Trophoblast cell (in vitro differentiated cells and primary cell): ENCODE results near the gene CRABP2. TPM values are rescaled to one million over a fixed set of nuclear protein-coding genes. Genes with fewer than 3 reads are reported as not detected.

Experiments
- DNase-seq, 2 donors: peaks; one replicate each; pipeline ENCODE4 v3.0.0-alpha.2; 2016
- H2AFZ ChIP-seq: 2 replicates; pipeline ENCODE4 v1.6.1; 2013; ENCODE audit warnings: low read length, moderate library complexity, mild to moderate bottlenecking; ENCODE audit not compliant: insufficient read depth, poor library complexity
- H2AK5ac ChIP-seq: 2 replicates; pipeline ENCODE4 v1.6.1; 2013; ENCODE audit warnings: mild to moderate bottlenecking, low read length
- H2BK120ac ChIP-seq: 2 replicates; pipeline ENCODE4 v1.6.1; 2013; ENCODE audit warnings: low read length, mild to moderate bottlenecking, moderate library complexity; ENCODE audit not compliant: insufficient read depth, poor library complexity
- H2BK12ac ChIP-seq: 2 replicates; pipeline ENCODE4 v1.6.1; 2013; ENCODE audit warnings: mild to moderate bottlenecking, low read length, moderate library complexity
- H2BK5ac ChIP-seq: 2 replicates; pipeline ENCODE4 v1.6.1; 2013; ENCODE audit warnings: low read length, low read depth, moderate library complexity, mild to moderate bottlenecking; ENCODE audit not compliant: poor library complexity
- H3K14ac ChIP-seq: 2 replicates; pipeline ENCODE4 v1.6.1; 2013; ENCODE audit warnings: mild to moderate bottlenecking, low read length
- H3K18ac ChIP-seq: 2 replicates; pipeline ENCODE4 v1.6.1; 2013; ENCODE audit warnings: mild to moderate bottlenecking, low read length
- H3K23ac ChIP-seq: 2 replicates; pipeline ENCODE4 v1.6.1; 2013; ENCODE audit warnings: low read length
- H3K27ac ChIP-seq: 2 replicates; pipeline ENCODE4 v1.5.1; 2013; ENCODE audit warnings: low read depth, mild to moderate bottlenecking, inconsistent platforms, low read length, moderate library complexity
- H3K27me3 ChIP-seq: 2 replicates; pipeline ENCODE4 v1.6.1; 2013; ENCODE audit warnings: inconsistent platforms, mild to moderate bottlenecking, low read length, moderate library complexity; ENCODE audit not compliant: insufficient read depth
- H3K36me3 ChIP-seq, 2 experiments: 1 replicate in 1 of 2; 2 replicates in 1 of 2; pipeline ENCODE4 v1.6.1; 2013; ENCODE audit warnings: low read length in 2 of 2, mild to moderate bottlenecking in 2 of 2, moderate library complexity in 1 of 2; ENCODE audit not compliant: insufficient read depth in 2 of 2, control insufficient read depth in 1 of 2
- H3K4ac ChIP-seq: 2 replicates; pipeline ENCODE4 v1.6.1; 2013; ENCODE audit warnings: low read depth, mild to moderate bottlenecking, low read length, moderate library complexity
- H3K4me1 ChIP-seq, 2 experiments: 1 replicate in 1 of 2; 2 replicates in 1 of 2; pipeline ENCODE4 v1.6.1; 2013; ENCODE audit warnings: low read length in 2 of 2, mild to moderate bottlenecking in 2 of 2, moderate library complexity in 1 of 2; ENCODE audit not compliant: insufficient read depth in 2 of 2, control insufficient read depth in 1 of 2
- H3K4me2 ChIP-seq: 2 replicates; pipeline ENCODE4 v1.6.1; 2013; ENCODE audit warnings: inconsistent platforms, mild to moderate bottlenecking, low read length, moderate library complexity
- H3K4me3 ChIP-seq: 2 replicates; pipeline ENCODE4 v1.5.1; 2013; ENCODE audit warnings: mild to moderate bottlenecking, low read depth, low read length, inconsistent platforms
- H3K79me1 ChIP-seq: one replicate; pipeline ENCODE4 v1.6.1; 2013; ENCODE audit warnings: low read length
- H3K79me2 ChIP-seq: 2 replicates; pipeline ENCODE4 v1.6.1; 2013; ENCODE audit warnings: low read length, mild to moderate bottlenecking; ENCODE audit not compliant: control insufficient read depth, insufficient read depth, poor library complexity
- H3K9ac ChIP-seq: 2 replicates; pipeline ENCODE4 v1.6.1; 2013; ENCODE audit warnings: mild to moderate bottlenecking, low read length
- H3K9me3 ChIP-seq: 2 replicates; pipeline ENCODE4 v1.6.1; 2013; ENCODE audit warnings: low read depth, mild to moderate bottlenecking, control low read depth, inconsistent platforms, low read length; ENCODE audit not compliant: insufficient read depth
- H4K12ac ChIP-seq: 2 replicates; pipeline ENCODE4 v1.6.1; 2013; ENCODE audit warnings: low read depth, mild to moderate bottlenecking, low read length, moderate library complexity
- H4K8ac ChIP-seq: 2 replicates; pipeline ENCODE4 v1.6.1; 2013; ENCODE audit warnings: low read depth, mild to moderate bottlenecking, low read length, moderate library complexity
- H4K91ac ChIP-seq: one replicate; pipeline ENCODE4 v1.6.1; 2013; ENCODE audit warnings: low read depth, mild to moderate bottlenecking, low read length, moderate library complexity
- WGBS: extraction: QIAGEN DNeasy Blood & Tissue Kit; methylation state at CpG from one replicate; pipeline ENCODE4 v1.1.7; 2013; ENCODE audit warnings: missing lambda C conversion rate; ENCODE audit not compliant: insufficient read length, insufficient coverage; ENCODE audit errors: extremely low coverage; 5-methylcytosine and 5-hydroxymethylcytosine counted together
- polyA plus RNA-seq: library from polyadenylated mRNA; stranded (reverse); fragments of 200-250 nt; gene quantifications from 2 replicates; pipeline ENCODE4 v1.2.3, GENCODE V29; 2013

The CRABP2 gene
- 273 TPM in 2 replicates for polyA plus RNA-seq

DNA sequence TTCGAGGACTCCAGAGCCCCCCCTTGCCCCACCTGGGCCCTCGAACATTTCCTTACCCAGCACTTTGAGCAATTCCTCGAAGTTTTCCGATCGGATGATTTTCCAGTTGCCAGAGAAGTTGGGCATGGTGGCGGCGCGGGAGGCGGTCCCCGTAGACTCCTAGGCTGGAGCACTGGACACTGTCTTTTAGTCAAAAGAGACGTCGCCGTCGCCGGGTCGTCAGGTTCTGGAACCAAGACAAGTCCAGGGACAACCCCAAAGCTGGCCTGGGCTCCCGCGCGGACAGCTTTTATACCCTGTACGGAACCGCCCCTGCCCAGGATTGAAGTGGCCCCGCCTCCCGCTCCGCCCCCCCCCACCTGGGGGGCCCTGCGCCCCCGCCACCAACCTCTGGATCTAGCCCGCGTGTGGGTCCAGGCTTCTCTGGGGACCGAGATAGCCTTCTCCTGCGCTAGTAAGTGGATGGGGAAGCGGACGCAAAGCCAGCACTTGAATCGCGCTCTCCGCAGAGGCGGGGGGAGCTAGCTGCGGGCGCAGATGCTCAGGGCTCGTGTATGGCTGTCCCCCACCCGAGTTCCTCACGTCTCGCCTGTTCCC lies at the start of gene CRABP2:
Gene CRABP2 (minus strand): TSS at position 263 of the 597 bp plus-strand sequence. CDS start 137 bp downstream, at position 126.
- Histone ChIP-seq H3K27me3 (peaks cover 3% of the 10 kb centered on the region), H2AK5ac (peak within 1 kb of the TSS; percentile 44), H3K9me3 (no peaks in the 10 kb centered on the region), H3K4me1 (peaks cover 60 to 74% of the 10 kb centered on the region in 2 experiments), H4K8ac (peak within 1 kb of the TSS; percentile 69), H3K79me1 (peaks cover 21% of the 10 kb centered on the region), H3K4me2 (peak within 1 kb of the TSS; percentile 55), H4K12ac (peak within 1 kb of the TSS; percentile 56), H3K79me2 (no peaks in the 10 kb centered on the region), H2BK5ac (peak within 1 kb of the TSS; percentile 41), H3K14ac (peak within 1 kb of the TSS; percentile 80), H3K36me3 (peaks cover 7% of the 10 kb centered on the region in 2 experiments), H3K18ac (peak within 1 kb of the TSS; percentile 65), H2BK12ac (peak within 1 kb of the TSS; percentile 74), H2AFZ (peak within 1 kb of the TSS; percentile 26), H3K4ac (peak within 1 kb of the TSS; percentile 30), H3K9ac (peak within 1 kb of the TSS; percentile 6), H3K23ac (no peak within 1 kb of the TSS), H2BK120ac (peak within 1 kb of the TSS; percentile 58), H3K4me3 (peak within 1 kb of the TSS; percentile 64), H4K91ac (peak within 1 kb of the TSS; percentile 78), H3K27ac (peak within 1 kb of the TSS; percentile 18)
- DNase-seq = peak; percentile 56 to 69
- no CpG with 5 or more reads among the region's 42 CpGs for WGBS

- Histone ChIP-seq H2BK12ac (no peak overlapping the region), H3K79me2 (peaks cover 27% of the 10 kb centered on the region), H3K4me2 (no peak overlapping the region), H3K9me3 (peaks cover 2% of the 10 kb centered on the region), H3K27ac (no peak overlapping the region), H3K4me3 (no peak overlapping the region), H3K79me1 (peaks cover 21% of the 10 kb centered on the region), H2BK120ac (no peak overlapping the region), H3K18ac (no peak overlapping the region), H3K4me1 (peaks cover 12 to 16% of the 10 kb centered on the region in 2 experiments), H3K4ac (no peak overlapping the region), H3K14ac (no peak overlapping the region), H4K12ac (no peak overlapping the region), H4K91ac (no peak overlapping the region), H3K36me3 (peaks cover 5 to 10% of the 10 kb centered on the region in 2 experiments), H4K8ac (no peak overlapping the region), H2BK5ac (no peak overlapping the region), H3K23ac (no peak overlapping the region), H2AFZ (no peak overlapping the region), H3K9ac (no peak overlapping the region), H2AK5ac (no peak overlapping the region), H3K27me3 (no peaks in the 10 kb centered on the region)
- peak in 1 of 2 donors; percentile 35 for DNase-seq
- WGBS = no CpG with 5 or more reads among the region's 8 CpGs
These were observed 48.8 kb upstream of the CRABP2 start for GRCh38 chr1:156754219-156754618.

- Histone ChIP-seq H3K4me1 (peaks cover 25 to 29% of the 10 kb centered on the region in 2 experiments), H3K27me3 (no peaks in the 10 kb centered on the region), H3K4me3 (no peak overlapping the region), H3K27ac (no peak overlapping the region), H3K79me1 (peaks cover 33% of the 10 kb centered on the region), H3K4me2 (no peak overlapping the region), H2BK120ac (no peak overlapping the region), H4K8ac (no peak overlapping the region), H3K9me3 (peaks cover 2% of the 10 kb centered on the region), H4K91ac (no peak overlapping the region), H3K79me2 (peaks cover 38% of the 10 kb centered on the region), H3K4ac (no peak overlapping the region), H2AFZ (no peak overlapping the region), H2AK5ac (no peak overlapping the region), H2BK5ac (no peak overlapping the region), H2BK12ac (no peak overlapping the region), H3K14ac (no peak overlapping the region), H3K36me3 (peaks cover 5 to 11% of the 10 kb centered on the region in 2 experiments), H3K9ac (no peak overlapping the region), H3K23ac (no peak overlapping the region), H3K18ac (no peak overlapping the region), H4K12ac (no peak overlapping the region)
- WGBS = no CpG with 5 or more reads among the region's 1 CpG
- peak; percentile 58 to 95 for DNase-seq
These were observed 47.6 kb upstream of the CRABP2 start for GRCh38 chr1:156752843-156753482.

DNA sequence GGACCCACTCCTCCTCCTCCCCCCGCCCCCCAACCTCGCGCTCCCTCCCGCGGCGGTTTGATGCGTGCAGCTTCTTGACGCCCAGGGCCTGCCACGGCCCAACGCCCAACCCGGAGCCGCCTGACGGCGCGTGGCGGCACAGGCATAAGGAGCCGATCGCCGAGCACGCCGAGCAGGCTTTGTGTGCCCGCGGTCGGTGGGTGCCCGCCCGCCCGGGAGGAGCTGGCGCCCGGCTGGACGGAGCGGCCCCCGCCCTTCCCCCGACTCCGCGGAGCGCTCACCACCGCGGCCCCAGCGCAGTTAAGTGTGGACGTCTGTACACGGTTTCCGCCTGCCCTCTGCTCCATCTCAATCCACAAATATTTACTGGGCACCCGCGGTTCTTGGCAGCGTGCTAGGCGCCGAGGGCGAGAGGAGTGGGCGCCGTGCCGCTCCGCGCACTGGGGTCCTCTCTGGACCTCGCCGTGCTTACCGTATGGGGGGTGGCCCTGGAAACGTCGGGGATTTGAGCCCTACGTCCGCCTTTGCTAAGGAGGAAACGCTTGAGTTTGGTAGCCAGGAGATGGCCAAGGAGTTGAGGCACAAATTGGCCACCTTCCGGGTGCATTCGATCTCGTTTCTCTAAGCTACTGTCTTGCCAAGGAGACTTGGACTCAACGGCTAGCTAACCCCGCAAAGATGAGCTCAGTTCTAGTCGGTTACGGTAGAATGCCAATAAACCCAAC lies 46.5 kb upstream of the CRABP2 start:
- Histone ChIP-seq H4K91ac (peak overlapping the region; percentile 98), H3K27me3 (no peaks in the 10 kb centered on the region), H2BK120ac (peak overlapping the region; percentile 99), H3K27ac (peak overlapping the region; percentile 81), H2AK5ac (peak overlapping the region; percentile 89), H3K4me1 (peaks cover 30 to 36% of the 10 kb centered on the region in 2 experiments), H3K4me2 (peak overlapping the region; percentile 81), H4K8ac (peak overlapping the region; percentile 100), H2BK12ac (peak overlapping the region; percentile 75), H3K23ac (no peak overlapping the region), H2BK5ac (peak overlapping the region; percentile 93), H3K4ac (peak overlapping the region; percentile 98), H2AFZ (peak overlapping the region; percentile 97), H3K9ac (peak overlapping the region; percentile 99), H3K14ac (peak overlapping the region; percentile 99), H3K9me3 (peaks cover 2% of the 10 kb centered on the region), H3K4me3 (peak overlapping the region; percentile 92), H3K18ac (peak overlapping the region; percentile 98), H4K12ac (peak overlapping the region; percentile 99), H3K36me3 (peaks cover 5 to 11% of the 10 kb centered on the region in 2 experiments), H3K79me1 (peaks cover 40% of the 10 kb centered on the region), H3K79me2 (peaks cover 46% of the 10 kb centered on the region)
- WGBS = no CpG with 5 or more reads among the region's 68 CpGs
- peak; percentile 93 for DNase-seq
